Fibroblast of pulmonary artery (primary cell): ENCODE results near the gene CSNK1G2.

ENCODE experiments used
- DNase-seq: peaks from one replicate; pipeline ENCODE4 v3.0.0-alpha.2; 2010; ENCODE audit warnings: low read depth
- H3K4me3 ChIP-seq: replicated peaks from 2 replicates; pipeline ENCODE4 v1.5.1; 2011; ENCODE audit warnings: low read depth, mild to moderate bottlenecking, control low read depth, low read length, moderate library complexity
- TF ChIP-seq, protein P1 (sequence below): IDR thresholded peaks from 2 replicates; pipeline ENCODE4 v1.5.1; 2011; ENCODE audit warnings: mild to moderate bottlenecking, control low read depth, low read length, inconsistent platforms; ENCODE audit errors: missing control alignments

CSNK1G2 gene

DNA sequence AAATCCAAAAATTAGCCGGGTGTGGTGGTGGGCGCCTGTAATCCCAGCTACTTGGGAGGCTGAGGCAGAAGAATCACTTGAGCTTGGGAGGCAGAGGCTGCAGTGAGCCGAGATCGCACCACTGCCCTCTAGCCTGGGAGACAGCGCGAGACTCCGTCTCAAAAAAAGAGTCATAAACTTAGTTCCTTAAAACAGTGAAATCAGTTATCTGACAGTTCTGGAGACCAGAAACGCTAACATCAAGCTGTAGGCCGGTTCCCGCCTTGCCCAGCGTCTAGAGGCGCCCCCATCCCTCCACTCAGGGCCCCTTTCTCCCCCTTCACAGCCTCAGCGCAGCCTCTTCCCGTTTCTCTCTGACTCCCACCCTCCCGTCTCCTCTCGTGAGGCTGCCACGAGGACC lies 23.8 kb upstream of the CSNK1G2 start:
- H3K4me3 ChIP-seq = no peak overlapping the region
- DNase-seq = no peak
- TF ChIP-seq, protein P1, sequence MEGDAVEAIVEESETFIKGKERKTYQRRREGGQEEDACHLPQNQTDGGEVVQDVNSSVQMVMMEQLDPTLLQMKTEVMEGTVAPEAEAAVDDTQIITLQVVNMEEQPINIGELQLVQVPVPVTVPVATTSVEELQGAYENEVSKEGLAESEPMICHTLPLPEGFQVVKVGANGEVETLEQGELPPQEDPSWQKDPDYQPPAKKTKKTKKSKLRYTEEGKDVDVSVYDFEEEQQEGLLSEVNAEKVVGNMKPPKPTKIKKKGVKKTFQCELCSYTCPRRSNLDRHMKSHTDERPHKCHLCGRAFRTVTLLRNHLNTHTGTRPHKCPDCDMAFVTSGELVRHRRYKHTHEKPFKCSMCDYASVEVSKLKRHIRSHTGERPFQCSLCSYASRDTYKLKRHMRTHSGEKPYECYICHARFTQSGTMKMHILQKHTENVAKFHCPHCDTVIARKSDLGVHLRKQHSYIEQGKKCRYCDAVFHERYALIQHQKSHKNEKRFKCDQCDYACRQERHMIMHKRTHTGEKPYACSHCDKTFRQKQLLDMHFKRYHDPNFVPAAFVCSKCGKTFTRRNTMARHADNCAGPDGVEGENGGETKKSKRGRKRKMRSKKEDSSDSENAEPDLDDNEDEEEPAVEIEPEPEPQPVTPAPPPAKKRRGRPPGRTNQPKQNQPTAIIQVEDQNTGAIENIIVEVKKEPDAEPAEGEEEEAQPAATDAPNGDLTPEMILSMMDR = no peak

DNA sequence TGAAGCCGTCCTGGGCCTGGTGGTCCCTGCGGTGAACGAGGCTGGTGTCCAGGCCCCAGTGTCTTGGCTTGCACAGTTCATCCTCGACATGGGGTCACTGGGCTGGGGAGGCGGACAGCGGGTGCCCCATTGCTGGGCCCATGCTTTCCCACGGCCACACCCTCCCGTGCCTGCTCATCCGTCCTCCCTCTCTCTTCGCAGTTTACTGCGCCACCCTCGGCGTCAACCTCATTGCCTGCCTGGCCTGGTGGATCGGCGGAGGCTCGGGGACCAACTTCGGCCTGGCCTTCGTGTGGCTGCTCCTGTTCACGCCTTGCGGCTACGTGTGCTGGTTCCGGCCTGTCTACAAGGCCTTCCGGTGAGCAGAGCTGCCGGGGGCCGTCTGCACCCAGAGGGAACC lies 23.0 kb upstream of the CSNK1G2 start:
- no peak overlapping the region for H3K4me3 ChIP-seq
- TF ChIP-seq, protein P1 = no peak
- DNase-seq = no peak

DNA sequence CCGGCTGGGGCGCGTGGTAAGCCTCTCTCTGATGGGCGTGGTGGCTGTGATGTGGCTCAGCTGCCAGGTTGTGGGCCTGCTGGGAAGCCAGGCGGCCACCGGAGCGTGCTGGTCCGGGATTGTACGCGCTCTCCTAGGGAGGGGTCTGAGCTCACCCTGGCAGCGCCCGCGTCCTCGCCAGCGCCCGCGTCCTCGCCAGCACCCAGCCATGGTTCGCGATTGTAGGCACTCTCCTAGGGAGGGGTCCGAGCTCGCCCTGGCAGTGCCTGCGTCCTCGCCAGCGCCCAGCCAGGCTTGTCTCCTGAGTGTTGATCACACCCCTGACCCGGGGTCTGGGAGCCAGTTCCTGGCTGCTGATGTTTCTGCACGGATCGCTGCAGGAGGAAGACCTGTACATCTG lies 22.0 kb upstream of the CSNK1G2 start:
- TF ChIP-seq, protein P1 = no peak
- no peak for DNase-seq
- H3K4me3 ChIP-seq = no peak overlapping the region

DNA sequence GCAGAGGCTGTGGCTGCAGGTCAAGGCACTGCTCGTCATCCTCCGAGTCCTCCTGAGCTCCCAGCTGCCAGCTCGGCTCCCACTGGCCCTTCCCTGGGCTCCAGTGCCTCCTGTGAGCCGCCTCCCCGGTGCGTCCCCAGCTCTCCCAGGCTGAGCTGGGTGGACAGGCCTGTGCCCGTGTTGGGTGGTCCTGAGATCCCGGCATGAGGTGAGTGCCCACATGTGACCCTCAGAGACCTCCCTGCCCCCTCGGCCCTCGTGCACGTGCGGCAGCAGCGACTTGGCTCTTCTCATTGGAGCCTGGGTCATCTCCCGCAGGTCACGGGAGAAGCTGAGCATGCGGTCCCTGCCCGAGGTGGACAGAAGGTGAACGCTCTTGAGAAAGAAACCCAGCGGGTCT lies 20.3 kb upstream of the CSNK1G2 start:
- TF ChIP-seq, protein P1 = no peak
- no peak for DNase-seq
- H3K4me3 ChIP-seq = no peak overlapping the region

DNA sequence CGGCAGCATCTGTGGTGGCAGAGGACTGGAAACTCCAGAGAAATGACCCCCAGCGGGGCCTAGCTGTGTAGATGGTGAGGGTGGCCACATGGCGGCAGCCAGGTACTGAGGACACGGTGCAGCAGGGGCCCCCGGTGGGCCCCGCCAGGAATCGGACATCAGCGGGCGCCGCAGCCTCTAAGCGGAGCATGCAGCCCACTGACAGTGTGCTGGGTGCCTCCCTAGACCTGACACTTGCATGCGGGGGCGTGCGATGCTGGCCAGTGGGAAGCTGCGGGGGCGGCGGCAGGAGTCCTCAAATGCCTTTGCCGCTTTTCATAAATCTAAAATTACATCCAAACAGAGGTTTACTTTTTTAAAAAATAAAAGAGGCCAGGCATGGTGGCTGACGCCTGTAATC lies 19.6 kb upstream of the CSNK1G2 start:
- DNase-seq = no peak
- TF ChIP-seq, protein P1 = no peak

DNA sequence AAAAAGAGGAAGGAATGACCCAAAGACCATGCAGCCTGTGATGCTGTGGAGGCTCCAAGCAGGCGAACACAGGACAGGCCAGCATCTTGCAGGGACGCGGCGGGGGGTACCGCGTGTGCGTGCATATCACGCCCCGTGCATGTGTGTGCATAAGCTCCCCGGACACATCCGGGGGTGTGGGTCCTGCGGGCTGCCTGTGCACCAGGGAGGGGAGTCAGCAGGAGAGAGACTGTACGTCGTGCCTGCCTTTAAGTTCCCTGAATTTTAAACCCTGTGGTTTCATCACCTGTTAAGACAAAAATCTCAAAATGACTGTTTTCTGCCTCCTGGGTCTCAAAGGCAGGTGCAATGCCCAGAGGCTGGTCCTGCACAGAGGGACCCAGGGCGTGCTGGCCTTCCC lies 19.1 kb upstream of the CSNK1G2 start:
- TF ChIP-seq, protein P1 = no peak
- H3K4me3 ChIP-seq = no peak overlapping the region
- DNase-seq = no peak

More for the DNA sequence above, 19.6 kb upstream of the CSNK1G2 start:
- H3K4me3 ChIP-seq = no peak overlapping the region

DNA sequence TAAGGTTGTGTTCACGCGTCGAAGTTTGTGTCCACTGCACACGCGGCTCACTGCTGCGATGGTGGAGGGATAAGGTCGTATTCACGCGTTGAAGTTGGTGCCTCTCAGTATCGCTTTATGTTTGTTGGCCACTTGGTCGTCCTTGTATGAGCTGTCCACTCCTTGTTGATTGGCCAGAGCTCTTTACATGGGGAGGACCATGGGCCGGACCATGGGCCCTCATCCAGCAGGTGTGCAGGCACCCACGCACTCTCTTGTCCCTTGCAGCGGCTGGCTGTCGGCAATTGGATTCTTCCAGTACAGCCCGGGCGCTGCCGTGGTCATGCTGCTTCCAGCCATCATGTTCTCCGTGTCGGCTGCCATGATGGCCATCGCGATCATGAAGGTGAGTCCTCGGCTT lies 18.2 kb upstream of the CSNK1G2 start:
- TF ChIP-seq, protein P1 = no peak
- H3K4me3 ChIP-seq = no peak overlapping the region
- DNase-seq = no peak
